Endodermal cell (in vitro differentiated cells): ENCODE data around the gene GRK6. TPM values are rescaled to one million over a fixed set of nuclear protein-coding genes. Genes with fewer than 3 reads are reported as not detected.

Experiments used
- DNase-seq: peaks from one replicate; pipeline ENCODE4 v3.0.0-alpha.2; 2017
- H3K27ac ChIP-seq: 2 replicates; pipeline ENCODE4 v1.5.1; 2013; ENCODE audit warnings: mild to moderate bottlenecking, low read depth, low read length, moderate library complexity
- H3K27me3 ChIP-seq: 2 replicates; pipeline ENCODE4 v1.6.1; 2013; ENCODE audit warnings: mild to moderate bottlenecking, low read length, moderate library complexity; ENCODE audit not compliant: insufficient read depth, control insufficient read depth, poor library complexity, severe bottlenecking
- H3K36me3 ChIP-seq: 2 replicates; pipeline ENCODE4 v1.7.0; 2013; ENCODE audit warnings: mild to moderate bottlenecking, low read length, moderate library complexity; ENCODE audit not compliant: control insufficient read depth, insufficient read depth
- H3K4me1 ChIP-seq: one replicate; pipeline ENCODE4 v1.7.0; 2013; ENCODE audit warnings: low read length; ENCODE audit not compliant: control insufficient read depth, insufficient read depth
- H3K4me3 ChIP-seq: 2 replicates; pipeline ENCODE4 v1.5.1; 2013; ENCODE audit warnings: mild to moderate bottlenecking, low read length, moderate library complexity
- H3K9ac ChIP-seq: 2 replicates; pipeline ENCODE4 v1.6.1; 2013; ENCODE audit warnings: mild to moderate bottlenecking, low read length, moderate library complexity; ENCODE audit not compliant: poor library complexity, severe bottlenecking; ENCODE audit errors: extremely low read depth
- H3K9me3 ChIP-seq: 2 replicates; pipeline ENCODE4 v1.6.1; 2013; ENCODE audit warnings: mild to moderate bottlenecking, low read length, moderate library complexity; ENCODE audit not compliant: control insufficient read depth
- H3K27ac Mint-ChIP-seq: 2 replicates; pipeline ENCODE4 v1.8.0; 2020; ENCODE audit warnings: mixed read lengths
- H3K27me3 Mint-ChIP-seq: 2 replicates; pipeline ENCODE4 v1.8.0; 2021; ENCODE audit warnings: mild to moderate bottlenecking, mixed read lengths; ENCODE audit not compliant: insufficient read depth
- H3K36me3 Mint-ChIP-seq: 2 replicates; pipeline ENCODE4 v1.8.0; 2020; ENCODE audit warnings: low read depth, mixed read lengths
- H3K4me1 Mint-ChIP-seq: 2 replicates; pipeline ENCODE4 v1.8.0; 2020; ENCODE audit warnings: mixed read lengths
- H3K4me3 Mint-ChIP-seq: 2 replicates; pipeline ENCODE4 v1.8.0; 2020; ENCODE audit warnings: mild to moderate bottlenecking, moderate library complexity, mixed read lengths
- H3K9me3 Mint-ChIP-seq: 2 replicates; pipeline ENCODE4 v1.8.0; 2020; ENCODE audit warnings: mild to moderate bottlenecking, mixed read lengths
- CTCF ChIP-seq: fragments of 200-600 bp; sonication (generic); conservative IDR thresholded peaks from 2 replicates; pipeline ENCODE4 v1.5.0; 2021; ENCODE audit warnings: antibody characterized with exemption, mild to moderate bottlenecking
- WGBS, 2 experiments: methylation state at CpG; one replicate each; pipeline versions ENCODE4 v1.1.5 to v1.1.7; 2013; ENCODE audit warnings: missing lambda C conversion rate in 2 of 2, mixed read lengths in 1 of 2; ENCODE audit not compliant: insufficient coverage in 1 of 2, insufficient read length in 1 of 2; 5-methylcytosine and 5-hydroxymethylcytosine counted together
- total RNA-seq, 2 donors: library from RNA; stranded (reverse); fragmentation: NEBNext Ultra II Directional in 1 of 2; extraction: Animal tissue kit (Norgen Biotek cat#: 25700) in 1 of 2; gene quantifications; 2 replicates in 1 of 2; 3 replicates in 1 of 2; pipeline ENCODE4 v1.2.1, GENCODE V29; 2021

Gene GRK6
- total RNA-seq, 2 donors from 2014 or later: 51.6 to 66.8 TPM

GRCh38 chr5:177428574-177429217 is 2.2 kb downstream of the GRK6 start:
- WGBS, 2 experiments: 91 to 98% methylated on average over 9 to 10 of the region's 10 CpGs
- peak overlapping the region; percentile 74 for H3K4me3 Mint-ChIP-seq
- no peaks in the 10 kb centered on the region for H3K27me3 ChIP-seq
- peaks cover 10% of the 10 kb centered on the region for H3K36me3 ChIP-seq
- peak; percentile 32 for DNase-seq
- H3K27ac Mint-ChIP-seq: no peak overlapping the region
- H3K36me3 Mint-ChIP-seq: peaks cover 10% of the 10 kb centered on the region
- no peaks in the 10 kb centered on the region for H3K4me1 ChIP-seq
- no peak overlapping the region for H3K4me3 ChIP-seq
- no peaks in the 10 kb centered on the region for H3K9me3 Mint-ChIP-seq
- H3K9me3 ChIP-seq: no peaks in the 10 kb centered on the region
- no peak overlapping the region for H3K9ac ChIP-seq
- H3K4me1 Mint-ChIP-seq: peaks cover 14% of the 10 kb centered on the region
- no peak overlapping the region for H3K27ac ChIP-seq
- no peak for TF ChIP-seq CTCF
- peaks cover 7% of the 10 kb centered on the region for H3K27me3 Mint-ChIP-seq

DNA sequence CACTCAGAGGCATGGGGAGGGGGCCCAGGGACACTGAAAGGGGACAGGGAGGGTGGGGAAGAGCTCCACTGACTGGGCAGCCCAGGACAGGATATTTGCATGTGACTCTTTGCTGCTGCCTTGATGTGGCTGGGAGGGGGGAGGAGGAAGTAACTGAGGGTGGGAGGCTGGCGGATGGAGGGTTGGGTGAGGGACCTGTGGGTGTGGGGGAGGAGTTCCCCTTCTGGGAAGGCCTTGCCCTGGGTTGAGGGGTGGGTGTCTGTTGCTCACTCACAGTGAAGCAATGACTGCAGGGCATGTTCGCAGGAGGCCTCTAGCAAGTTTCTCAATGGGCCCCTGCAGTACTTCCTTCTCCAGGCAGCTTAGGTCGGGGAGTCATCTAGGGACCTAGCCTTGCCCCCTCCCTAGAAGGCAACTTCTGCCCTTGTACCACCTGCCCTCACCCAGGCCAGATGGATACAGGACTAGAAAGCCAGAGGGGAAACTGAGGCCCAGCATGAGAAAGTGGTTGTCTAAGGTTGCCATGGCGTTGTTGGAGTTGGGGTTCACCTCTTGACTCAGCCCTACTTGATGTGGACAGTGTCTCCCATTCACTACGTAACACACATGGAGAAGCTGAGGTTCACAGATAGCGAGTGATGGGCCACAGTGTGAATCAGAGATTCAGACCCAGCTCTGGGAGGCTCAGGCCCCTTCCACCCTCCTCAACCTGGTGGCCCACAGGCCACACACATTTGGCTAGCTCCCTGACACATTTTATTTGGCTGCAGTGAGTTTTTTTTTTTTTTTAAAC is 3.0 kb downstream of the GRK6 start:
- Histone ChIP-seq H3K4me3 (no peak overlapping the region), H3K27me3 (no peaks in the 10 kb centered on the region), H3K27ac (no peak overlapping the region), H3K36me3 (peaks cover 18% of the 10 kb centered on the region), H3K9ac (no peak overlapping the region), H3K4me1 (no peaks in the 10 kb centered on the region), H3K9me3 (no peaks in the 10 kb centered on the region)
- Mint-ChIP-seq H3K27me3 (peaks cover 2% of the 10 kb centered on the region), H3K4me1 (peaks cover 14% of the 10 kb centered on the region), H3K36me3 (peaks cover 13% of the 10 kb centered on the region), H3K4me3 (no peak overlapping the region), H3K27ac (no peak overlapping the region), H3K9me3 (no peaks in the 10 kb centered on the region)
- DNase-seq: peak; percentile 43
- 95% methylated on average over 4 to 6 of the region's 6 CpGs for WGBS, 2 experiments
- TF ChIP-seq CTCF: no peak

DNA sequence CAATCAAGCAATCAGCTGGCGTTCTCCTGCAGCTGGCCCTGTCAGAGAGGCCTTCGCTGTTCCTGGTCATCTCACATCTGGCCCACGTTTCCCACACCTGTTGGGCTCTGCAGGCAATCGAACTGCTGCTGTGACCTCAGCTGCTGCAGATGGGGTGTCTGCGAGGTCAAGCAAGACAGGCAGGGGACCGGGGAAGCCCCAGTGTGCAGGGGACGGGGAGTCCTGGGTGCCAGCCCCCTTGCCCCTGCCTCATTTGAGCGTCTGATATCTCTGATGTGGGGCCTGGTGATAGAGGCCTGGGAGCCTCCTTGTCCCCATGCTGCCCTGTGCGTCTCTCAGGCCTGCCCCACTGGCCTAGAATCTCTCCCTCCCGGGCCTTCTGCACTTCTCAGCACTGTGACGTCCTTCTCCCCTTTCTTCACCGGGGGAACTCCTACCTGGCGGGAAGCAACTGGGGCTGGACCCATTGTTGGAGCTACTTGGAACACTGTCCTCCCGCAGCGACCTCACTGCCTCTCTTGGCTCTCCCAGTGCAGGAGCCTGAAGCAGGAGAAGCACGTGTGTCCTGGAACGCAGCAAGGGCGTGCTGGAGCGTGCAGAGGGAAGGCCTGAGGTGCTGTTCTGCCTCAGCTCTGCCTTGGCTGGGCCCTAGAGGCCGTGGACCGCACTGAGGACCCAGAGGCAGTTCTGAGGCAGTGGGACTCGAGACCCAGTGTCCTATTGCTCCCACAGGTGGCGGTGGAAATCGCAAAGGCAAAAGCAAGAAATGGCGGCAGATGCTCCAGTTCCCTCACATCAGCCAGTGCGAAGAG is 3.9 kb downstream of the GRK6 start:
- Histone ChIP-seq H3K4me3 (no peak overlapping the region), H3K4me1 (no peaks in the 10 kb centered on the region), H3K9me3 (no peaks in the 10 kb centered on the region), H3K36me3 (peaks cover 20% of the 10 kb centered on the region), H3K27ac (no peak overlapping the region), H3K27me3 (no peaks in the 10 kb centered on the region), H3K9ac (no peak overlapping the region)
- WGBS, 2 experiments: 92 to 93% methylated on average over 12 to 26 of the region's 26 CpGs
- DNase-seq: peak; percentile 41
- no peak for TF ChIP-seq CTCF
- H3K27me3 Mint-ChIP-seq: no peaks in the 10 kb centered on the region
- peaks cover 18% of the 10 kb centered on the region for H3K36me3 Mint-ChIP-seq
- H3K4me1 Mint-ChIP-seq: peaks cover 9% of the 10 kb centered on the region
- no peaks in the 10 kb centered on the region for H3K9me3 Mint-ChIP-seq
- no peak overlapping the region for H3K4me3 Mint-ChIP-seq
- no peak overlapping the region for H3K27ac Mint-ChIP-seq
